Endodermal cell (in vitro differentiated cells): ENCODE data around the gene PLXNB2. TPM values are rescaled to one million over a fixed set of nuclear protein-coding genes. Genes with fewer than 3 reads are reported as not detected.

Source experiments
- DNase-seq: peaks from one replicate; pipeline ENCODE4 v3.0.0-alpha.2; 2017
- H3K27ac ChIP-seq: 2 replicates; pipeline ENCODE4 v1.5.1; 2013; ENCODE audit warnings: mild to moderate bottlenecking, low read depth, low read length, moderate library complexity
- H3K27me3 ChIP-seq: 2 replicates; pipeline ENCODE4 v1.6.1; 2013; ENCODE audit warnings: mild to moderate bottlenecking, low read length, moderate library complexity; ENCODE audit not compliant: insufficient read depth, control insufficient read depth, poor library complexity, severe bottlenecking
- H3K36me3 ChIP-seq: 2 replicates; pipeline ENCODE4 v1.7.0; 2013; ENCODE audit warnings: mild to moderate bottlenecking, low read length, moderate library complexity; ENCODE audit not compliant: control insufficient read depth, insufficient read depth
- H3K4me1 ChIP-seq: one replicate; pipeline ENCODE4 v1.7.0; 2013; ENCODE audit warnings: low read length; ENCODE audit not compliant: control insufficient read depth, insufficient read depth
- H3K4me3 ChIP-seq: 2 replicates; pipeline ENCODE4 v1.5.1; 2013; ENCODE audit warnings: mild to moderate bottlenecking, low read length, moderate library complexity
- H3K9ac ChIP-seq: 2 replicates; pipeline ENCODE4 v1.6.1; 2013; ENCODE audit warnings: mild to moderate bottlenecking, low read length, moderate library complexity; ENCODE audit not compliant: poor library complexity, severe bottlenecking; ENCODE audit errors: extremely low read depth
- H3K9me3 ChIP-seq: 2 replicates; pipeline ENCODE4 v1.6.1; 2013; ENCODE audit warnings: mild to moderate bottlenecking, low read length, moderate library complexity; ENCODE audit not compliant: control insufficient read depth
- H3K27ac Mint-ChIP-seq: 2 replicates; pipeline ENCODE4 v1.8.0; 2020; ENCODE audit warnings: mixed read lengths
- H3K27me3 Mint-ChIP-seq: 2 replicates; pipeline ENCODE4 v1.8.0; 2021; ENCODE audit warnings: mild to moderate bottlenecking, mixed read lengths; ENCODE audit not compliant: insufficient read depth
- H3K36me3 Mint-ChIP-seq: 2 replicates; pipeline ENCODE4 v1.8.0; 2020; ENCODE audit warnings: low read depth, mixed read lengths
- H3K4me1 Mint-ChIP-seq: 2 replicates; pipeline ENCODE4 v1.8.0; 2020; ENCODE audit warnings: mixed read lengths
- H3K4me3 Mint-ChIP-seq: 2 replicates; pipeline ENCODE4 v1.8.0; 2020; ENCODE audit warnings: mild to moderate bottlenecking, moderate library complexity, mixed read lengths
- H3K9me3 Mint-ChIP-seq: 2 replicates; pipeline ENCODE4 v1.8.0; 2020; ENCODE audit warnings: mild to moderate bottlenecking, mixed read lengths
- CTCF ChIP-seq: fragments of 200-600 bp; sonication (generic); conservative IDR thresholded peaks from 2 replicates; pipeline ENCODE4 v1.5.0; 2021; ENCODE audit warnings: antibody characterized with exemption, mild to moderate bottlenecking
- WGBS, 2 experiments: methylation state at CpG; one replicate each; pipeline versions ENCODE4 v1.1.5 to v1.1.7; 2013; ENCODE audit warnings: missing lambda C conversion rate in 2 of 2, mixed read lengths in 1 of 2; ENCODE audit not compliant: insufficient coverage in 1 of 2, insufficient read length in 1 of 2; 5-methylcytosine and 5-hydroxymethylcytosine counted together
- total RNA-seq, 2 donors: library from RNA; stranded (reverse); fragmentation: NEBNext Ultra II Directional in 1 of 2; extraction: Animal tissue kit (Norgen Biotek cat#: 25700) in 1 of 2; gene quantifications; 2 replicates in 1 of 2; 3 replicates in 1 of 2; pipeline ENCODE4 v1.2.1, GENCODE V29; 2021

Gene PLXNB2
- total RNA-seq, 2 donors from 2014 or later, result 94.7 to 97.7 TPM

GRCh38 chr22:50255099-50255498 lies 52.3 kb downstream of the PLXNB2 start:
- H3K27ac ChIP-seq, result no peak overlapping the region
- Mint-ChIP-seq H3K36me3 (peaks cover 12% of the 10 kb centered on the region), H3K27ac (no peak overlapping the region), H3K4me1 (no peaks in the 10 kb centered on the region), H3K4me3 (no peak overlapping the region), H3K27me3 (no peaks in the 10 kb centered on the region), H3K9me3 (no peaks in the 10 kb centered on the region)
- H3K4me3 ChIP-seq, result no peak overlapping the region
- no peaks in the 10 kb centered on the region for H3K9me3 ChIP-seq
- H3K36me3 ChIP-seq, result peaks cover 10% of the 10 kb centered on the region
- no peaks in the 10 kb centered on the region for H3K4me1 ChIP-seq
- H3K9ac ChIP-seq, result no peak overlapping the region
- WGBS, 2 experiments, result 87 to 93% methylated on average over 12 to 19 of the region's 19 CpGs
- no peak for DNase-seq
- TF ChIP-seq CTCF, result no peak
- no peaks in the 10 kb centered on the region for H3K27me3 ChIP-seq

GRCh38 chr22:50253941-50254340 lies 53.5 kb downstream of the PLXNB2 start:
- peaks cover 10% of the 10 kb centered on the region for H3K36me3 ChIP-seq

GRCh38 chr22:50253046-50253915 lies 54.2 kb downstream of the PLXNB2 start:
- H3K4me3 Mint-ChIP-seq, result no peak overlapping the region
- no peaks in the 10 kb centered on the region for H3K9me3 Mint-ChIP-seq
- H3K4me1 Mint-ChIP-seq, result no peaks in the 10 kb centered on the region
- Histone ChIP-seq H3K27ac (no peak overlapping the region), H3K4me1 (no peaks in the 10 kb centered on the region), H3K36me3 (peaks cover 13% of the 10 kb centered on the region), H3K9me3 (no peaks in the 10 kb centered on the region), H3K27me3 (no peaks in the 10 kb centered on the region), H3K4me3 (no peak overlapping the region), H3K9ac (no peak overlapping the region)
- no peak overlapping the region for H3K27ac Mint-ChIP-seq
- no peaks in the 10 kb centered on the region for H3K27me3 Mint-ChIP-seq
- no peak for TF ChIP-seq CTCF
- peaks cover 9% of the 10 kb centered on the region for H3K36me3 Mint-ChIP-seq
- no peak for DNase-seq
- WGBS, 2 experiments, result 92 to 95% methylated on average over 16 to 22 of the region's 22 CpGs

More at GRCh38 chr22:50253941-50254340, 53.5 kb downstream of the PLXNB2 start:
- no peak for DNase-seq
- no peak overlapping the region for H3K4me3 Mint-ChIP-seq
- Histone ChIP-seq H3K9ac (no peak overlapping the region), H3K27me3 (no peaks in the 10 kb centered on the region), H3K27ac (no peak overlapping the region), H3K9me3 (no peaks in the 10 kb centered on the region), H3K4me1 (no peaks in the 10 kb centered on the region), H3K4me3 (no peak overlapping the region)
- H3K9me3 Mint-ChIP-seq, result no peaks in the 10 kb centered on the region
- TF ChIP-seq CTCF, result no peak
- no peaks in the 10 kb centered on the region for H3K4me1 Mint-ChIP-seq
- H3K27ac Mint-ChIP-seq, result no peak overlapping the region
- peaks cover 10% of the 10 kb centered on the region for H3K36me3 Mint-ChIP-seq
- WGBS, 2 experiments, result 84 to 97% methylated on average over 5 to 8 of the region's 8 CpGs
- no peaks in the 10 kb centered on the region for H3K27me3 Mint-ChIP-seq
